NCI-H2227 treated with DMSO at 0.1 percent for 48 hours (cell line): ENCODE results near the gene SENP2.
A peak's percentile ranks its signal among the peaks of the same experiment; 100 is the strongest.
"Not testable (repeated sequence)": the region's sequence is repeated elsewhere in the genome, so short reads cannot be mapped to it uniquely, and the experiment has no call there.

Source experiments
- DNase-seq: peaks from one replicate; lab custom pipeline; 2025; lab: John Stamatoyannopoulos, UW

The SENP2 gene

DNA sequence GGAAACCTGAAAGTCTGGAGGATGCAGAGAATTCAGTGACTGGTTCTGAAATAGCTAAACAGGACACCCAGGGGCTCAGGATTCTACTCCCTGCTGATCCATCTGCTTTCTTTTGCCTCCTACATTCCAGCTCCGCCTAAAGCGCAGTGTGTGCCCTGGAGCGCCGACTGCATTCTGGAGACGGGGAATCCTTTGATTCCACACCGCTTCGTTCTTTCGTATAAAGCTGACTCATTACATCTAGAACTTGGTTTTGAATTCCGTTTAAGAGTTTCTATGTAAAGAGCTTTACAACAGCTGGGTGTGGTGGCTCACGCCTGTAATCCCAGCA is 61.8 kb downstream of the SENP2 start:
- no peak for DNase-seq

DNA sequence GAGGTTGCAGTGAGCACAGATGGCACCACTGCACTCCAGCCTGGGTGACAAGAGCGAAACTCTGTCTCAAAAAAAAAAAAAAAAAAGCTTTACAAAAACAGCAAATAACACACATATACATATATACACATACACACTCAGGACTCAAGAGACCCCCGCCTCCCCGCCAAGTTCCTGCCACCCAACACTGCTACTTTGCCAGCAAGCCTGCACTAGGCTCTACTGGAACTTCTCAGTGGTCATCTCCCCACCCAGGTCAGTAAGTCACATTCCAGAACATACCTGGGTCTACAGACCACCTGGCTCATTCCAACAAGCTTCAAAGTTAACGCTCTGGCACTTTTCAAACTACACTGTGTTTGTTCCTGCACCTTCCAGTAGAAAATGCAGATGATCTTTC is 62.3 kb downstream of the SENP2 start:
- no peak for DNase-seq

DNA sequence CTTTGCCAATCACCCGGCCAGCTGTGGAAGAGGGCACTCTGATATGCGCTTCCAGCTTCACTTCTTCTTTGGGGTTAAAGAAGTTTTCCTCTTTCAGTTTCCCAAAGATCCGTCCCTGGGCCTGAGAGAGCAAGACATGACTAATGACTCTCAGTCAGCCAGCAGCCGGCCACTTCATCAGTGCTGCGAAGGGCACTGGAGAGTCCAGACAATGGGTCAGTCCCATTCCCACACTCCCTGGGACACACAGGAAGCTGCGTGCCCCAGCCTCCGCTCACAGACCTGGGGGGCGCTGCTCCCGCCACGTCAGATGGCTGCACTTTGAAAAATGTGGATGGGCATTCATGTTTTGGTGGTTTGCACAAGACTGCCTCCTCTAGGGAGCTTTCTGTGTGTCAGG is 63.3 kb downstream of the SENP2 start:
- no peak for DNase-seq

DNA sequence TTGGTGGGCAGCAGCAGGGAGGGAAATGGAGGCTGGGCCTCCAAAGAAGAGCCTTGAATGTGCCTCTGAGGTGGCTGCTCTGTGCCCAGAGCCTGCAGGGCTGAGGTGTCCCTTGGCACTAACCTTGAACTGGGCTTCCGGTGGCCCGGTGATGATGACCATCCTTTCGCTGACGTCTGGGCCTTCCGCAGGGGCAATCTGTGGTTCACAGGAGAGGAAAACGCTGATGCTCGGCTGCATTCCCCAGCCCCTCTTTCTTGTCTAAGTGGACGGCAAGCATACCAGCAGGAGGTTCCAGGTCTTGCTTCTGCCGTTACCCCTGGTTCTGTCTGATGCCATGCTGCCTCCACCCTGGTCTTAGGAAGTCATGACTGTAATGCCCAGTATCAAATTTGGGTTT is 65.9 kb downstream of the SENP2 start:
- DNase-seq = no peak

DNA sequence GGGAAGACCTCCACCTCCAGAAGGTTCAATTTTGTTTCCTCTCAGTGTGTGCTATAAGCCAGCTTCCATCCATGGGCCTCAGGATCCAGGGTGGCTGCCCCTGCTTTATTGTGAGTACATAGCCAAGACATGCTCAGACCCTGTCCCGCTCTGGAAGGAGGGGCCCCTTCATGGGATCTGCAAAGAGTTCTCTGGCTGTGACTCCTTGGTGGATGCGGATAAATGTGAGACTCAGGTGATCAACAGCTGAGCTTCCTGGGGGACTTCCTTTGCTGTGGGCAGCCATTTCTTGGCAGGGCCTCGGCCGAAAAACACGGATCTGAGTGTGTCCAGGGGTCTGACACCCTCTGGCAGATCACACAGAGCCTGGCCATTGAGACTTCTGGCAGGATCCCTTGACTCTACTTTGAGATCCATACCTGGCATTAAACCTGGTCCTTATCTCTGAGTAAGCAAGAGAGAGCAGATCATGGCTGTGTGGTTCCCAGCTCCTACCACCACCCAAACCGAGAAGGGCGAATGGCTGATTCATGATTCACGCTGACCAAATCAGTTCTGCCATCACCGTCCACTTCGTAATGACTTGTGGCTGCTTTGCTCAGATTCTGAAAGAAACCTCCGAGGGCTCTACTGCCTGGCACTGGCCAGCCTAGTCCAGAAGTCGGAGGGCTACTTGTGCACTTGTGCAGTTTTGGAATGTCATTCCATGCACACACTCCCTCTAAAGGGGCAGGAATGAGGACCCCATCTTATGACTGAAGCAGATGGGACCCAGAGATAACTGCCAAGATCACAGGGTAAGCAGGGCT is 68.1 kb downstream of the SENP2 start:
- no peak for DNase-seq

DNA sequence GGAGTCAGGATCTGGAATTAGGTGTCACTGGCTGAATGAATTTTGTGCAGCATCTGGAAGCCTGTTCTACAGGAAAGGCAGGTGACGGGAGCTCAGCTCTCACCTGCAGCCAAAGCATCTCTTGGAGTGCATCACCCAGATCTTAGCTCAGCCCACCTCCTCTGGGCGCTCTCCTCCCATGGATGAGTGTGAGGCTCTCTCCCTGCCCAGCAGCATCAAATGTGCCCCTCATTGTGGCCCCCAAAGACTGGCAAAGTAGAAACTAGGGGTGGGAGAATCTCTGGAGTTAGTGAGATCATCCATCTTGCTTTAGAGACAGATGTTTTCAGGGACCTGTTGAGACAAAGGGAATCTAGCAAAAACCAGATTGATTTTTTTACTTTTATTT is 68.7 kb downstream of the SENP2 start:
- DNase-seq = no peak

DNA sequence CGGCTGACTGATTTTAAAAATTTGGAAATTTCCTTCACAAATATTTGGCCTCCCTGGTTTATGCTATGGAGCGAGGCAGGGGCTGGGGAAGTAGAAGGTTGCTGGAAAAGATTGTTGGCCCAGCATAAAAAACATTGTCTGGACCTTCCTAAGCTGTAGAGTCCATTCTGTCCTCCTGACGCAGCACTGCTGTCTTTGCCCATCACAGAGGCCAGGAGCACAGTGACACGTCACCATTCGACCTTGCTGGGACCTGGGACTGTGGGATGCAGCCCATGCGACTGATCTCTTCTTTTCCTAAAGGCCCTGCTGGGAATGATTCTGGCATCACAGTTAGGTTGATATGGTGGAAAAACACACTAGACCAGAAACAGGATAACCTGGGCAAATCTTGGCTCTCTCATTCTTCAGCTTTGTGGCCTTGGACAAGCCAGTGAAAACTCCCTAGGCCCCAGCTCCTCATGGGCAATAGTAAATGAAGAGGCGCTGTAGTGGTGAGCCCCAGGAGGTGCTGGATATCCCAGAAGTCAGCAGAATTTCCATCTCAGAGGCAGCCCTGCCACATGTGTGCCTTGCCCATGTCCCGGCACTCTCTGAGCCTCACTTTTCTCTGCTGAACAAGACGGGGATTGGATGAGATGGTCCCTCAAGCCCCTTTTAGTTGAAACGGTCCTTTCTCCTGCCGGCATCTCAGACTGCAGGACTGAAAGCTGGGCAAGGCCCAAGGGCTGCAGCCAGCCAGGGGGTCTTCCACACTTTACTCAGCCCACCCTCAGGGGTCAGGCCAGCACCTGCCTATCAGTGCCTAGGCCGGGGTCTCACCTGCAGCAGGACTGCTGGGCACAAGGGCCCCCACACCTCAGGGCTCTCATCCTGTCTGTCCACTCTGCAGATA is 69.6 kb downstream of the SENP2 start:
- no peak for DNase-seq

DNA sequence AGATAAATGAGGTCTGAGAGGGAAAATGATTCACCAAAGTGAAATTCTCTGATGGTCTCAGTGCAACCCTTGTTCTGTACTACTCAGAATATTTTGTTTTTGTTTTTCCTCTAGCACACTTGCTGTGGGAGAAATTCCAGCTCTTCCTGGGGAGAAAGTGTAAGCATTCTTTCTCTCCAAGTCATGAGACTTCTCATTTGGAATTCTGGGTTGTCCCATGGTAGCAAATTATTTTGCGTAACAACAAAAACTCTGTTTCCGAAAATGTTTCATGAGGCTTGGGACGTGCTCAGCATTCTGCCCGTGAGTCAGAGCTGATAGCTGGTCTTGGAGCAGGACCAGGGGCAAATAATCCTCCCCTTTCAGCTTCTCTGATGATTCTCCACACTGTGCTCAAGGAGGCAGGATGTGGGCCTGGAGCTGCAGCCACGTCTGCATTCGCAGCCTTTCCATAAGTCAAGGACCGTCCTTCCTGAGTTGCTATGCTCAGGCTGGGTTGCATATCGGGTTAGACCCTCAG is 70.3 kb downstream of the SENP2 start:
- DNase-seq = no peak

DNA sequence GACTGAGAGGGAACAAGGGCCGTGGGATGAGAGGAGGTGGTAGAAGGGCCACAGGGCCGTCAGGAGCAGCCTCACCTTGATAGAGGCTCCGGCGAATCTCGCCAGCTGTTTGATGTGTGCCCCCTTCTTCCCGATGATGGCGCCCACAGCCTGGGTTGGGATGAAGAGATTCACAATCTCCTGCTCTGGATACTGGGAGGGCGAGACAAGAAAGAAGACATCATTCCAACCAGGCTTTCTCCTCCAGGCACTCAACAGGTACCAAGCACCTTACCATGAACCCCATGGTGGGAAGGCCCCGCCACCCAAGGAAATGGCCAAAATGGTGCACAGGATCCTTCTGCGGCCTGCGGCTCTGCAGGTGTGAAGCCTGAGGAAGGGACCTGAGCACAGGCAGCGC is 71.1 kb downstream of the SENP2 start:
- DNase-seq = no peak

DNA sequence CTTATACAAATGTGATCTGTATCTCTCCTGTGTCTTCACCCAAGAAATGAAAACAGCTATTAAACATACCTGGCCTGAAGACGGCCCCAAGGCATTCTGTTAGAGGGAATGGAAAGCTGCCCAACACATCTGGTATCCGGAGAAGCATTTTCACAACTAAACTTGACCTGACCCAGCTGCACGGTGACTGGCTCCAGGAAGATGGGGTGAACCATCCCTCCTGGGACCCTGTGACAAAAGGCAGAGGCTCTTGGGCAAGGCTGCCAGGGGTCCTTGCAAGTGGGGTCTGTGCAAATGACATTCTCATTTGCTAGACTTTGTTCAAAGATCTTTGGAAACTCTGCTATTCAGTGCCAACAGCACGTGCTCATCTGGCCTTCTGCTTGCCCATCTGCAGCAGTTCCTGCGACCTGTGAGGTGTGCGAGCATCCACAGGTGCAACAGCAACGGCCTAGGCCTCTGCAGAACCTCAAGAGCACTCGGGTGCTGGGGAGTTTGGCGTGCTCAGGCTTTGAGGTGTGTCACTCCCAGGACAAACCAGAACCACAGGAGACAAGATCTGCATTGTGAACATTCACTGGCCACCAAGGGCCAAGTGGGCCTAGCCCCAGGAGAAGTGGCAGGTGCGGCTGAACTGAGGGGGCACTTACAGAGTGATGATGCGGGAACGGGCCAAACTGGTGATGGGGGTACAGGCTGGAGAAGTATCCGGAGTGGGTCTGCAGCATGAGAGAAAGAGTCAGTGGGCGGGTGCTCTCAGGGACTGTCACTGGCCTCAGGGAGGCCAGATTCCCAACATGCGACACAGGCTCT is 71.8 kb downstream of the SENP2 start:
- DNase-seq = no peak

DNA sequence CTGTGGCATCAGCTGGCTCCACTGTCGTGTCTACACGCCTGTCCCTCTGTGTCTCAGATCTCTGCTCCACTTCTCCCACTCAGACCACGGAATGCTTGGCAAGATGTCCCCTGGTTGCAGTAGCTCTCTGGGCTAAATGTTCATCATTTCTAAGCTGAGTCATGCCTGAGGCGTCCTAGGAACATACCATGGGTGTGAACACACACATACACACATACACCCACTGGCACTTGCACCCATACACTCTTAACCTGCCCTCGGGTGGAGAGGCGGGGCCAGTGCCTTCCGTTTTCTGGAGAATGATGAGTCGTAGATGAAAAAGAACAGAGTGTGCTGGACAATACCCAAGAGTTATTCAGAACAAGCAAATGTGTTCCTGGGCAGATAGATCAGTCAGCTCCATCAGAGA is 72.4 kb downstream of the SENP2 start:
- DNase-seq = no peak

DNA sequence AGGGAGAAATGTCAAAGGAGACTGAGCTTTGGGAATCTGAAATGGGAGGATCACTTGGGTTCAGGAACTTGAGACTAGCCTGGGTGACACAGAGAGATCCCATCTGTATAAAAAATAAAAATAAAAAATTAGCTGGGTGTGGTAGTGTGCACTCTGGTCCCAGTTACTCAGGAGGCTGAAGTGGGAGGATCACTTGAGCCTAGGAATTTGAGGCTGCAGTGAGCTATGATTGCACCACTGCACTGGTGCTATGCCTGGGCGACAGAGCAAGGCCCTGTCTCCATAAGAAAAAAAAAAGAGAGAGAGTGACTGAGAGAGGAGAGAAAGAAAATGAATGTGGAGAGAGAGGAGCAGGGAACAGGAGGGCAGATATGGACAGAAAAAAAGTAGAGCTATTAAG is 72.8 kb downstream of the SENP2 start:
- DNase-seq = no peak

DNA sequence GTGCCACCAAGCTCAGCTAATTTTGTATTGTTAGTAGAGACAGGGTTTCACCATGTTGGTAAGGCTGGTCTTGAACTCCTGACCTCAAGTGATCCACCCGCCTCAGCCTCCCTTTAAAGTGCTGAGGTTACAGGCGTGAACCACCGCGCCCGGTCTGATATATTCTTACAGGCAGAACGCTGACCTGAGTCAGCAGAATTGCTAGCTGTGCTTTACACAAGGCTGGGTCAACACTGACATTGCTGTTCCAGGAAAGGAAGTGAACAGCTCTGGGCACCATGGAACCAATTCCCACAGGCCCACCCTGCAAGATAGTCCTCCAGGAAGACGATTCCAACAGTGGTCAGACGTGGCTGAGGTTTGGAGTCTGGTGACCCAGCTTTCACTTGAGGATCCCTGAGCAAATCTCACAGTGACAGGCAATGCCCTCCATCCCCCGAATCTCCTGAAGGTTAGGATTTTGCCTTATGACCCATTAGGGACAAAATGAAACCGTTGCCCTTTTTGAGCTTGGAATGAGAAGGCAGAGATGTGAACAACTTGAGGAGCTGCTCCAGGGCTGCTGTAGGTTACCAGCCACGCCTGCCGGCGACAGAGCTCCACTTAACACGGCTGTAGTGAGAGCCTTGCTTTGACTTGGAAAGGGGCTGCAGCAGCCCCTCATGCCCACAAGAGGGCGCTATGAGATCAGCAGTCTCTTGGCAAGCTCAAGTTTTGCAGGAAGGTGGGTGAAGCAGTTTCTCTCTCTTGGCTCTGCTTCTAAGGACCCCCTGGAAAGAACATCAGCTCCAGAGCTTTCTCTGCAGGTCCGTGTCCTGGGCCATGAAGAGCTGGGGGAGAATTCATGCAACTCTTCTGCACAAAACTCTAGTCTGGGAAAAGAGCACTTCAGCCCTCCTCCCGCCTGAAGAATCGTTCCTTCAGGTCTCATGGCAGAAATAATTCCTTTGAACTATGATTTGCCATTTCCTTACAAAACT is 74.1 kb downstream of the SENP2 start:
- DNase-seq = peak; percentile 88

DNA sequence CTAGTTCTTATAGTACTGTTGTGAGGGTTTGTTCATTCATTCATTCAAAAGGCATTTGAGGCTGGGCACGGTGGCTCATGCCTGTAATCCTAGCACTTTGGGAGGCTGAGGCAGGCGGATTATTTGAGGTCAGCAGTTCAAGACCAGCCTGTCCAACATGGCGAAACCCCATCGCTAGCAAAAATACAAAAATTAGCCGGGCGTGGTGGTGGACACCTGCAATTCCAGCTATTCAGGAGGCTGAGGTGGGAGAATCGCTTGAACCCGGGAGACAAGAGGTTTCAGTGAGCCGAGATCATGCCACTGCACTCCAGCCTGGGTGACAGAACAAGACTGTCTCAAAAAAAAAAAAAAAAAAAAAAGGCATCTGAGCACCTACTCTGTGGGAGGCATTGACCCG is 75.2 kb downstream of the SENP2 start:
- DNase-seq = not testable (repeated sequence)

DNA sequence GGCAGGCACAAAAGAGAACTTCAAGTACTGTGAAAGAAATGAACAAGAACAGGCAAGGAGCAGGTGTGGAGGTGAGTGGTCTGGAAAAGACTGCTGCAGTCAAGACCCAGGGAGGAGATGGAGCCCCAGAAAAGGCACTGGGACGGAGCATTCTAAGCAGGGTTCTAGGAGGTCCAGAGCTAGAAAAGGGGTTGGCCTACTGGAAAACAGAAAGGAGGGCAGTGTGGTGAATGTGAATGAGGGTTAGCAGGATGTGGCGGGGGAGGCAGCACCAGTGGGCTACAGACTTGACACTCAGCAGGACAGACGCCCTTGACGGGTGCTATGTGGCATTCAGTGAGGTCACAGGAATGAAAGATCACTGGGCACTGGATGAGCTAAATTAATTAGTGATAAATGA is 75.7 kb downstream of the SENP2 start:
- DNase-seq = no peak

DNA sequence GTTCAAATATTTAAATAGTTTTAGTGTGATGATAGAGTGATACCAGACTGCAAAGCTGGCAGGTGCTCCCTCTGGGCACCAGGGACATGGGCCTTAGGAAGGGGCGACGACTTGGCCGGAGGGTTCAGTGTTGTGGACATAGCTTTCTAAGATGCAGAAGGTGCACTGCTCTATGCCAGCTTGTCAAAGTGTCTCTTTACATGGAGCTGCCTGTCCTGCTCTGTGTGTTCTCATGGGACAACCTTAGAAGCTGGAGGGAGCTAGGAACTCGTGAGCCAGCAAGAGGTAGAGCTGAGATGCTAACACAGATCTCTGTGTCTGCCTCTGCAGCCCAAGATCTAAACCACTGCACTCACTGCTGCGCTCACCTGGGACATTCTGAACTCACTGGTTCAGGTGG is 77.8 kb downstream of the SENP2 start:
- DNase-seq = no peak

DNA sequence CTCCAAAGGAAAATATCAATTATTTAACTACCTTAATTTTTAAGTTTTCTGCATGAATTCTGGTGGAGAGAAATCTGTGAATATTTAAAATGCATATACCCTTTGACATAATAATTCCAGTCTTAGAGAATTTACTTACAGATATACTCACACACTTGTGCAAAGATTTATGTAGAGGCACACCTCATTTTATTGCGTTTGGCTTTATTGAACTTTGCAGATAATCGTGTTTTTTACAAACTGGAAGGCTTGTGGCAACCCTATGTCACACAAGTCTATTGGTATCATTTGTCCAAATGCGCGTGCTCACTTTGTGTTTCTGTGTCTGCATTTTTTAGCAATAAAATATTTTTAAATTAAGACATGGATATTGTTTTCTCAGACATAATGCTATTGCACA is 81.5 kb downstream of the SENP2 start:
- no peak for DNase-seq

DNA sequence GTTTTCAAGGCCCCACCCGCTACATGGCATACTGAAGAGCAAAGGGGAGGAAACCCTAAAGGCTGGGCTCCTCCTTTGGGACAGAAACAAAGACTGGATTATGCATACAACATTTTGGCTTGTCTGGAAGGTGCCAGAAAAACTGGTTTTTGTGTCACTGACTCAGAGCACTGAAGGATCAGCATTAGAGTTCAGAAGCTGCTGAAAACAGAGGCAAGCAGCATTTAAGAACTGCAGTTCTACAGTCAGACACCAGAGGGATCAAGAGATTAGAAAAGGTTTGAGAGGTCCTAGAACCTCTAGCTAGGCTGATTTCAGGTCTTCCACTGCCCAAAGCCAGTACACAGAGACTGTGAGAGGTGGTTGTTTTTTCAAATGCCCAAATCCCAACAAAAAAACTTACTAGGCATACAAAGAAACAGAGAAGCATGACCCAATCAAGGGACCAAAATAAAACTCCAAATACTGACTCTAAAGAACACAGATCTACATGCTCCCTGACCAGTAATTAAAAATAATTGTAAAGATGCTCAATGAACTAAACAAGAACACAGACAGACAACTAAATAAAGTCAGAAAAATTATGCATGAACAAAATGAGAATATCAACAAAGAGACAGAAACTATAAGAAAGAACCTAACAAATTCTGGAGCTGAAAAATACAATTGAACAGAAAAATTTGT is 91.2 kb downstream of the SENP2 start:
- DNase-seq = no peak

DNA sequence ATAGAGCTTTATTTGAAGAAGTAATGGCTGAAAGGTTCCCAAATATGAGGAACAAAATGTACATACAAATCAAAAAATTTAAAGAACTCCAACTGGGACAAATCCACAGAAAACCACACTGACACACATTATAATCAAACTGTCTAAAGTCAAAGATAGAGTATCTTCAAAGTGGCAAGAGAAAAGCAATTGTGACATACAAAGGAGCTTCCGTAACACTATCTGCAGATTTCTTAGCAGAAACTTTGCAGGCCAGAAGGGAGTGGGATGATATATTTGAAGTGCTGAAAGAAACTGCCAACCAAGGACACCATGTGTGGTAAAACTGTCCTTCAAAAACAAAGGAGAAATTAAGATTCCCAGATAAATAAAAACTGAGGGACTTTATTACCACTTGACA is 91.9 kb downstream of the SENP2 start:
- no peak for DNase-seq

DNA sequence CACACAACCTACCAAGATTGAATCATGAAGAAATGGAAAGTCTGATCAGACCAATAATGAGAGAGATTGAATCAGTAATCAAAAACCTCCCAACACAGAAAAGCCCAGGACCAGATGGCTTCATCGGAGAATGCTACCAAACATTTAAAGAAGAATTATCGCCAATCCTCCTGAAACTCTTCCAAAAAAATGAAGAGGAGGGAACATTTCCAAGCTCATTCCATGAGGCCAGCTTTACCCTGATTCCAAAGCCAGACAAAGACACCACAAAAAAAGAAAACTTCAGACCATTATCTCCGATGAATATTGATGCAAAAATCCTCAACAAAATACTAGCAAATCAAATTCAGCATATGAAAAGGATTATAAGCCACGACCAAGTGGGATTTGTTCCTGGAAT is 94.1 kb downstream of the SENP2 start:
- DNase-seq = no peak
